GM23338 (cell line): ENCODE measurements around the gene PPIF. TPM values are rescaled to one million over a fixed set of nuclear protein-coding genes. Genes with fewer than 3 reads are reported as not detected.

ENCODE experiments used
- ATAC-seq: fragments of 200-7000 bp; cut with Tn5 transposase; 3 replicates; pipeline ENCODE4 v1.9.1; 2020
- DNase-seq: peaks from one replicate; pipeline ENCODE4 v3.0.0-alpha.2; 2015; ENCODE audit warnings: low spot score
- H2AFZ ChIP-seq: fragments of 200-600 bp; sonication (generic); 2 replicates; pipeline ENCODE4 v1.8.0; 2016; ENCODE audit warnings: antibody characterized with exemption, mild to moderate bottlenecking, moderate library complexity
- H3F3A ChIP-seq: fragments of 200-600 bp; sonication (generic); replicated peaks from 2 replicates; pipeline ENCODE4 v1.8.0; 2017; ENCODE audit warnings: antibody characterized with exemption, mixed run types, low read depth
- H3K27ac ChIP-seq: fragments of 200-600 bp; sonication (generic); 2 replicates; pipeline ENCODE4 v1.6.1; 2016; ENCODE audit warnings: low read depth
- H3K27me3 ChIP-seq: fragments of 200-600 bp; sonication (generic); 2 replicates; pipeline ENCODE4 v1.8.0; 2016; ENCODE audit warnings: mild to moderate bottlenecking, mixed run types, moderate library complexity; ENCODE audit not compliant: insufficient read depth
- H3K36me3 ChIP-seq: fragments of 200-600 bp; sonication (generic); 2 replicates; pipeline ENCODE4 v1.8.0; 2016; ENCODE audit warnings: mild to moderate bottlenecking; ENCODE audit not compliant: insufficient read depth
- H3K4me1 ChIP-seq: fragments of 200-600 bp; sonication (generic); 2 replicates; pipeline ENCODE4 v1.8.0; 2016; ENCODE audit warnings: mild to moderate bottlenecking, moderate library complexity; ENCODE audit not compliant: insufficient read depth
- H3K4me2 ChIP-seq: fragments of 200-600 bp; sonication (generic); 2 replicates; pipeline ENCODE4 v1.7.1; 2017; ENCODE audit warnings: mixed run types
- H3K4me3 ChIP-seq: fragments of 200-600 bp; sonication (generic); 2 replicates; pipeline ENCODE4 v1.6.1; 2016; ENCODE audit warnings: mixed run types
- H3K79me2 ChIP-seq: fragments of 200-600 bp; sonication (generic); replicated peaks from 2 replicates; pipeline ENCODE4 v1.8.0; 2017; ENCODE audit warnings: mild to moderate bottlenecking; ENCODE audit not compliant: insufficient read depth
- H3K9me2 ChIP-seq: fragments of 200-600 bp; sonication (generic); 2 replicates; pipeline ENCODE4 v1.8.0; 2017; ENCODE audit not compliant: insufficient read depth
- H4K20me1 ChIP-seq: fragments of 200-600 bp; sonication (generic); replicated peaks from 2 replicates; pipeline ENCODE4 v1.8.0; 2017; ENCODE audit warnings: mild to moderate bottlenecking; ENCODE audit not compliant: insufficient read depth
- H3K27ac Mint-ChIP-seq: 2 replicates; pipeline ENCODE4 v1.8.0; 2020; ENCODE audit warnings: inconsistent platforms, mild to moderate bottlenecking, moderate library complexity, mixed read lengths
- H3K27me3 Mint-ChIP-seq: 3 replicates; pipeline ENCODE4 v1.8.0; 2022; ENCODE audit warnings: low read depth, mild to moderate bottlenecking, moderate library complexity, mixed read lengths, inconsistent platforms; ENCODE audit not compliant: insufficient read depth, poor library complexity
- H3K36me3 Mint-ChIP-seq: 3 replicates; pipeline ENCODE4 v1.8.0; 2021; ENCODE audit warnings: low read depth, mild to moderate bottlenecking, inconsistent platforms, moderate library complexity, mixed read lengths
- H3K4me1 Mint-ChIP-seq: 3 replicates; pipeline ENCODE4 v1.8.0; 2020; ENCODE audit warnings: mild to moderate bottlenecking, inconsistent platforms, mixed read lengths
- H3K4me3 Mint-ChIP-seq: 3 replicates; pipeline ENCODE4 v1.8.0; 2021; ENCODE audit warnings: moderate library complexity, mild to moderate bottlenecking, inconsistent platforms, mixed read lengths
- H3K9me3 Mint-ChIP-seq: 3 replicates; pipeline ENCODE4 v1.8.0; 2020; ENCODE audit warnings: moderate library complexity, mild to moderate bottlenecking, inconsistent platforms, mixed read lengths
- CREB1 ChIP-seq: fragments of 250-450 bp; sonication (Bioruptor Pico); IDR thresholded peaks from 2 replicates; pipeline ENCODE4 v1.5.0; 2020; ENCODE audit warnings: low read depth, mild to moderate bottlenecking, moderate library complexity
- CTCF ChIP-seq, 2 experiments: fragments of 200-600 bp in 1 of 2; sonication (generic) in 1 of 2; conservative IDR thresholded peaks; 2 replicates each; pipeline versions ENCODE4 v1.5.1 to v1.6.1; 2016 to 2017; ENCODE audit warnings: antibody characterized with exemption in 2 of 2, low read depth in 2 of 2, mild to moderate bottlenecking in 2 of 2, moderate library complexity in 1 of 2
- ETS1 ChIP-seq: IDR thresholded peaks from 2 replicates; pipeline ENCODE4 v1.6.1; 2016; ENCODE audit warnings: antibody characterized with exemption
- EZH2 ChIP-seq: fragments of 200-600 bp; sonication (generic); IDR thresholded peaks from one replicate; pipeline ENCODE4 v1.8.0; 2017; ENCODE audit warnings: antibody characterized with exemption, mild to moderate bottlenecking, low read depth; ENCODE audit not compliant: unreplicated experiment
- EZH2phosphoT487 ChIP-seq: fragments of 200-600 bp; sonication (generic); IDR thresholded peaks from one replicate; pipeline ENCODE4 v1.8.1; 2018; ENCODE audit warnings: antibody characterized with exemption; ENCODE audit not compliant: unreplicated experiment
- JUNB ChIP-seq: IDR thresholded peaks from one replicate; pipeline ENCODE4 v1.6.1; 2016; ENCODE audit warnings: antibody characterized with exemption; ENCODE audit not compliant: unreplicated experiment
- NANOG ChIP-seq: IDR thresholded peaks from 2 replicates; pipeline ENCODE4 v1.6.1; 2016; ENCODE audit warnings: antibody characterized with exemption, borderline replicate concordance
- ZNF114 ChIP-seq: fragments of 250-450 bp; sonication (Bioruptor Pico); IDR thresholded peaks from 2 replicates; pipeline ENCODE4 v1.5.0; 2020; ENCODE audit warnings: mild to moderate bottlenecking, moderate library complexity
- ZNF462 ChIP-seq: fragments of 250-450 bp; sonication (Bioruptor Pico); IDR thresholded peaks from 2 replicates; pipeline ENCODE4 v1.5.0; 2020; ENCODE audit warnings: mild to moderate bottlenecking, moderate library complexity
- polyA plus RNA-seq: library from polyadenylated mRNA; unstranded; fragments of >200 nt; fragmentation: Nextera tagmentation; extraction: Ambion mirVana; gene quantifications from 2 replicates; pipeline ENCODE4 v1.2.1, GENCODE V29; 2016
- total RNA-seq: library from RNA; depleted of rRNA; stranded (reverse); fragments of >200 nt; shearing (Covaris generic); gene quantifications from 2 replicates; pipeline ENCODE4 v1.2.3, GENCODE V29; 2014

The PPIF gene
- total and polyA plus RNA-seq, 2 experiments from 2014 or later, result 32.1 to 43.6 TPM

GRCh38 chr10:79385392-79385795 is 38.1 kb downstream of the PPIF start:
- H3K36me3 ChIP-seq, result no peaks in the 10 kb centered on the region
- H3K36me3 Mint-ChIP-seq, result no peaks in the 10 kb centered on the region
- DNase-seq (no peak), ATAC-seq (no peak)
- no peak overlapping the region for H3K4me2 ChIP-seq
- H3K27ac Mint-ChIP-seq, result 0 out of 2 replicates have a peak overlapping the region, but pooled peaks have one; percentile 44
- no peaks in the 10 kb centered on the region for H3F3A ChIP-seq
- no peak overlapping the region for H2AFZ ChIP-seq
- no peaks in the 10 kb centered on the region for H3K9me2 ChIP-seq
- peaks cover 9% of the 10 kb centered on the region for H3K27me3 Mint-ChIP-seq
- TF ChIP-seq NANOG (no peak), ETS1 (no peak), EZH2 (no peak), JUNB (no peak), CREB1 (no peak), EZH2phosphoT487 (no peak), CTCF (conservative IDR thresholded peaks at IDR 0.05; ENCODE audit: low read depth in 2 of 2) (no peak), ZNF462 (CRISPR knock-in tag) (no peak), ZNF114 (CRISPR knock-in tag) (no peak)
- no peaks in the 10 kb centered on the region for H3K4me1 ChIP-seq
- no peaks in the 10 kb centered on the region for H4K20me1 ChIP-seq
- H3K9me3 Mint-ChIP-seq, result no peaks in the 10 kb centered on the region
- H3K27me3 ChIP-seq, result no peaks in the 10 kb centered on the region
- no peak overlapping the region for H3K4me3 Mint-ChIP-seq
- no peaks in the 10 kb centered on the region for H3K79me2 ChIP-seq
- no peak overlapping the region for H3K4me3 ChIP-seq
- H3K4me1 Mint-ChIP-seq, result peaks cover 3% of the 10 kb centered on the region; the same call in 2 of the 3 replicates
- H3K27ac ChIP-seq, result no peak overlapping the region
